ENCODE measurements around the gene MANEAL. TPM values are rescaled to one million over a fixed set of nuclear protein-coding genes. Genes with fewer than 3 reads are reported as not detected.

The MANEAL gene
- total and polyA plus RNA-seq, 2 of the 13 experiments (the other 11 are each of a cell fraction or from before 2014, with no cell fraction given), result 20.8 to 26.4 TPM

DNA sequence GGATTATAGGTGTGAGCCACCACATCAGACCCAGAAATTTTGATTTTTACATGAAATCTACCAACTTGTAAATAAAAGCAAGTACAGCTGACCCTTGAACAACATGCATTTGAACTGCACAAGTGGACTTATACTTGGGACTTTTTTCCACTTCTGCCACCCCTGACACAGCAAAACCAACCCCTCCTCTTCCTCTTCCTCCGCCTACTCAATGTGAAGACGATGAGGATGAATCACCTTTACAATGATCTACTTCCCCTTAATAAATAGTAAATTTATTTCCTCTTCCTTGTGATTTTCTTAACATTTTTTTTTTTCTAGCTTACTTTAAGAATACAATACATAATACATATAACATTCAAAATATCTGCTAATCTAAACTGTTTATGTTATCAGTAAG lies 31.9 kb downstream of the MANEAL start:
- no TSS peak for BruUV-seq (replicated peaks)
- no peak overlapping the region for H3K4me2 ChIP-seq (ENCODE audit: low read depth, low read length)
- no peaks in the 10 kb centered on the region for H3K79me2 ChIP-seq (ENCODE audit: insufficient read depth, low read length)
- H3K9ac ChIP-seq (ENCODE audit: insufficient read depth, low read depth, low read length), result no peak overlapping the region
- ATAC-seq (no peak), DNase-seq (ENCODE audit: low spot score) (no peak), FAIRE-seq (no peak)
- no peaks in the 10 kb centered on the region for H3K27me3 ChIP-seq (ENCODE audit: control insufficient read depth in 1 of 2, insufficient read depth in 2 of 2, low read length in 2 of 2)
- H3K36me3 ChIP-seq (replicated peaks in 1 of 2; ENCODE audit: control insufficient read depth in 1 of 2, insufficient read depth in 2 of 2, low read length in 2 of 2), result peaks cover 8 to 33% of the 10 kb centered on the region in 2 experiments; a peak in 4 of 5 replicates
- in situ Hi-C loops (cut with HindIII; ENCODE audit: extremely low pct_ligation_motif_present, low pct_unique_long_range_greater_than_20kb), result no loop called here
- intact Hi-C loops (cut with micrococcal nuclease; ENCODE audit: unreplicated experiment), result no loop called here
- TF ChIP-seq, protein P1, sequence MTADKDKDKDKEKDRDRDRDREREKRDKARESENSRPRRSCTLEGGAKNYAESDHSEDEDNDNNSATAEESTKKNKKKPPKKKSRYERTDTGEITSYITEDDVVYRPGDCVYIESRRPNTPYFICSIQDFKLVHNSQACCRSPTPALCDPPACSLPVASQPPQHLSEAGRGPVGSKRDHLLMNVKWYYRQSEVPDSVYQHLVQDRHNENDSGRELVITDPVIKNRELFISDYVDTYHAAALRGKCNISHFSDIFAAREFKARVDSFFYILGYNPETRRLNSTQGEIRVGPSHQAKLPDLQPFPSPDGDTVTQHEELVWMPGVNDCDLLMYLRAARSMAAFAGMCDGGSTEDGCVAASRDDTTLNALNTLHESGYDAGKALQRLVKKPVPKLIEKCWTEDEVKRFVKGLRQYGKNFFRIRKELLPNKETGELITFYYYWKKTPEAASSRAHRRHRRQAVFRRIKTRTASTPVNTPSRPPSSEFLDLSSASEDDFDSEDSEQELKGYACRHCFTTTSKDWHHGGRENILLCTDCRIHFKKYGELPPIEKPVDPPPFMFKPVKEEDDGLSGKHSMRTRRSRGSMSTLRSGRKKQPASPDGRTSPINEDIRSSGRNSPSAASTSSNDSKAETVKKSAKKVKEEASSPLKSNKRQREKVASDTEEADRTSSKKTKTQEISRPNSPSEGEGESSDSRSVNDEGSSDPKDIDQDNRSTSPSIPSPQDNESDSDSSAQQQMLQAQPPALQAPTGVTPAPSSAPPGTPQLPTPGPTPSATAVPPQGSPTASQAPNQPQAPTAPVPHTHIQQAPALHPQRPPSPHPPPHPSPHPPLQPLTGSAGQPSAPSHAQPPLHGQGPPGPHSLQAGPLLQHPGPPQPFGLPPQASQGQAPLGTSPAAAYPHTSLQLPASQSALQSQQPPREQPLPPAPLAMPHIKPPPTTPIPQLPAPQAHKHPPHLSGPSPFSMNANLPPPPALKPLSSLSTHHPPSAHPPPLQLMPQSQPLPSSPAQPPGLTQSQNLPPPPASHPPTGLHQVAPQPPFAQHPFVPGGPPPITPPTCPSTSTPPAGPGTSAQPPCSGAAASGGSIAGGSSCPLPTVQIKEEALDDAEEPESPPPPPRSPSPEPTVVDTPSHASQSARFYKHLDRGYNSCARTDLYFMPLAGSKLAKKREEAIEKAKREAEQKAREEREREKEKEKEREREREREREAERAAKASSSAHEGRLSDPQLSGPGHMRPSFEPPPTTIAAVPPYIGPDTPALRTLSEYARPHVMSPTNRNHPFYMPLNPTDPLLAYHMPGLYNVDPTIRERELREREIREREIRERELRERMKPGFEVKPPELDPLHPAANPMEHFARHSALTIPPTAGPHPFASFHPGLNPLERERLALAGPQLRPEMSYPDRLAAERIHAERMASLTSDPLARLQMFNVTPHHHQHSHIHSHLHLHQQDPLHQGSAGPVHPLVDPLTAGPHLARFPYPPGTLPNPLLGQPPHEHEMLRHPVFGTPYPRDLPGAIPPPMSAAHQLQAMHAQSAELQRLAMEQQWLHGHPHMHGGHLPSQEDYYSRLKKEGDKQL (CRISPR knock-in tag; IDR thresholded peaks at IDR 0.05; ENCODE audit: low read depth), result no peak
- TF ChIP-seq ZNF549 (CRISPR knock-in tag; IDR thresholded peaks at IDR 0.05), result no peak
- TF ChIP-seq ZNF335 (CRISPR knock-in tag; IDR thresholded peaks at IDR 0.05), result no peak
- no peak for TF ChIP-seq NR1H2 (CRISPR knock-in tag; IDR thresholded peaks at IDR 0.05; ENCODE audit: borderline replicate concordance, low read depth)
- no peak for TF ChIP-seq ZNF451 (CRISPR knock-in tag; IDR thresholded peaks at IDR 0.05)
- TF ChIP-seq, protein P2, sequence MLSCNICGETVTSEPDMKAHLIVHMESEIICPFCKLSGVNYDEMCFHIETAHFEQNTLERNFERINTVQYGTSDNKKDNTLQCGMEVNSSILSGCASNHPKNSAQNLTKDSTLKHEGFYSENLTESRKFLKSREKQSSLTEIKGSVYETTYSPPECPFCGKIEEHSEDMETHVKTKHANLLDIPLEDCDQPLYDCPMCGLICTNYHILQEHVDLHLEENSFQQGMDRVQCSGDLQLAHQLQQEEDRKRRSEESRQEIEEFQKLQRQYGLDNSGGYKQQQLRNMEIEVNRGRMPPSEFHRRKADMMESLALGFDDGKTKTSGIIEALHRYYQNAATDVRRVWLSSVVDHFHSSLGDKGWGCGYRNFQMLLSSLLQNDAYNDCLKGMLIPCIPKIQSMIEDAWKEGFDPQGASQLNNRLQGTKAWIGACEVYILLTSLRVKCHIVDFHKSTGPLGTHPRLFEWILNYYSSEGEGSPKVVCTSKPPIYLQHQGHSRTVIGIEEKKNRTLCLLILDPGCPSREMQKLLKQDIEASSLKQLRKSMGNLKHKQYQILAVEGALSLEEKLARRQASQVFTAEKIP (CRISPR knock-in tag; IDR thresholded peaks at IDR 0.05; ENCODE audit: borderline replicate concordance), result no peak
- no peak for TF ChIP-seq ZNF383 (CRISPR knock-in tag; IDR thresholded peaks at IDR 0.05; ENCODE audit: borderline replicate concordance)
- TF ChIP-seq ZBTB7A (CRISPR knock-in tag; IDR thresholded peaks at IDR 0.05), result no peak
- TF ChIP-seq, protein P3, sequence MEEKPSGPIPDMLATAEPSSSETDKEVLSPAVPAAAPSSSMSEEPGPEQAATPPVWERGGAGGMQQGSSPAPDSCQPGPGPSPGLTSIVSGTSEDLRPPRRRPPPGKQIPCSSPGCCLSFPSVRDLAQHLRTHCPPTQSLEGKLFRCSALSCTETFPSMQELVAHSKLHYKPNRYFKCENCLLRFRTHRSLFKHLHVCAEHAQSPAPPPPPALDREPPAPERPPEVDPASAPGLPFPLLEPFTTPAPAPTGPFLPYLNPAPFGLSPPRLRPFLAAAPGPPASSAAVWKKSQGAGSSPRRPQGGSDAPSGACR (CRISPR knock-in tag; IDR thresholded peaks at IDR 0.05), result no peak
- no peak for TF ChIP-seq CREM (IDR thresholded peaks at IDR 0.05)
- TF ChIP-seq CREM (CRISPR knock-in tag; IDR thresholded peaks at IDR 0.05), result no peak
- no peak for TF ChIP-seq ZFAT (CRISPR knock-in tag; conservative IDR thresholded peaks at IDR 0.05)
- no peak for TF ChIP-seq ZNF382 (CRISPR knock-in tag; IDR thresholded peaks at IDR 0.05; ENCODE audit: borderline replicate concordance)
- H3K4me1 ChIP-seq (ENCODE audit: insufficient read depth, low read length), result no peaks in the 10 kb centered on the region
- H4K20me1 ChIP-seq (ENCODE audit: insufficient read depth, low read length), result no peaks in the 10 kb centered on the region
- ChIA-PET CTCF (ENCODE audit: low intra/inter-chr PET ratio, low total read pairs) (no interaction called here), POLR2A (interaction anchor here (1.2 kb wide), 1 partner anchor 16 kb away, joined by 4 read pairs; no protein-coding TSS in a partner anchor)
- H3K4me3 ChIP-seq (replicated peaks in 1 of 3; ENCODE audit: insufficient read depth in 1 of 3, low read depth in 2 of 3, low read length in 3 of 3), result no peak overlapping the region
- no peak overlapping the region for H3K27ac ChIP-seq (ENCODE audit: extremely low read length, insufficient read depth, low read length)
- no peaks in the 10 kb centered on the region for H3K9me3 ChIP-seq (ENCODE audit: low read length)
- WGBS (ENCODE audit: low lambda C conversion rate), result 95% methylated on average over 2 of the region's 2 CpGs
- H2AFZ ChIP-seq (ENCODE audit: low read length), result no peak overlapping the region

All from HepG2 (cell line).